NCI-H226 (cell line): Measurements from ENCODE around the gene ANKRD11.

Experiments
- DNase-seq: peaks from one replicate; pipeline ENCODE4 v3.0.0-alpha.2; 2015

Gene ANKRD11

DNA sequence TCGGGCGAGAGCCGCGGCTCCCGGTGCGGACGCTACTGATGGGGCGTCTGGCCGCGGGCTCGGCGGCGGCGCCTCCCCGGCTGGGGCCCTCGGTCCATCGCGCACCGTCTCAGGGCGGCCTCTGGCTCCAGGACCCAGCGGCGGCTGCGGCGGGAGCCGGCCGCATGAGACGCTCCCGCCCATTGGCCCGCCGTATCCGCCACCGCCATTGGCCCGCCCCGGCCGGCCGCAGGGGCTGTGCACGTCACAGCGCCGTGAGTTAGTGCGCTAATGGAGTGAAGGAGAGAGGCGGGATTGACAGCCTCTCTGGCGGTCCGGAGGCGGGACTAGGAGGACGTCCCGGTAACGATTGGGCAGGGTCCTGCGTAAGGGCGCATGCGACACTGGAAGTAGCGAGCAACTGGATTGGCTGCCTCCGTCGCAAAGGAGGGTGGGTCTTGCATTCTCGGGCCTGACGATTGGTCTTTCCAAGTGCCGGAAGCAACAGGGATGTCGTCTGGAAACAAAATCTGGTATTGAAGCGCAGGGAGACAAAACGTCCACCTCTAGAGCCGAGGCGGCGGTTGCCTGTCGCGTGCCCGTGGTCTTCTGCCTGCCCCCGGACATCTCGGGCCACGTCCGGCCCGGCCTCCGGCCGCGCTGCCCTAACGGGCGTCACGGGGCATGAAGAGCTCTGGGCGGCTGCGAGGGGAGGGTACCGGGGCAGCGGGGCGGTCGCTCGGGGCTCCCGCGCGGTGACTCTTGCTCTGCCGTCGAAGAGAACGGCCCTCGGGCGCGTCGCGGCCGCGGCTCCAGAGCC is at the start of gene ANKRD11:
ANKRD11 (minus strand) TSS at position 123 of the 799 bp plus-strand sequence. CDS start 173,542 bp downstream, outside the sequence.
- peak; percentile 98 for DNase-seq

- no peak for DNase-seq
Measured at GRCh38 chr16:89538286-89538685, 47.9 kb upstream of the ANKRD11 start.

GRCh38 chr16:89537549-89537925 is 47.2 kb upstream of the ANKRD11 start:
- no peak for DNase-seq

DNA sequence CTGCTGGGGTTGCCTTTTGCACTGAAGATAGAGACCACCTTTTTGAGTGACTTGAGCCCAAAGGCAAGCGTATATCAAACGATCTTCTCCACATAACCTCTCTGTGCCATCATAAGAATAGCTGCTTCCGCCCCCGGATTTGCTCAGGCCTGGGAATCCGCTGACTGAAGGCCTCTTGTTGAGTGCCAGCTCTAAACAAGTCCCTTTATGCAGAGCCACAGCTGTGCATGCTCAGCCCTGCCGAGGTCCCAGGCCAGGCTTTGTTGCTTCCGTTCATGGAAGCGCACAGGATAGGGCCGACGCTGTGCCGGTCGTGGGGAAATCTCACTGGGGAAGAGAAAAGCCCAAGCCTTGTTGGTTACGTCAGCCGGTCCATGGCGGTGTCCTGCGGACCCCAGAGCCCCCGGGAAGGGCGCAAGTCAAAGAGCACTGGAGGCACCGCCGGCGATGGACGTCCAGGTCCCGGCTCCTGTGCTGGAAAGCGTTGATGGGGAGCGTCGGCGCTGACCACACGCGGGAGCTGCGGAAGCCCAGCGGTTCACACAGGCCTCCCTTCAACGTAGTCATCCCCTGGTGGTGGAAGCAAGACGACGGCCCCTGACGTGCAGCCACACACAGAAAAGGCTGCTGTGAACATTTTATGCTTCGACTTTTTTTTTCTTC is 46.7 kb upstream of the ANKRD11 start:
- no peak for DNase-seq

DNA sequence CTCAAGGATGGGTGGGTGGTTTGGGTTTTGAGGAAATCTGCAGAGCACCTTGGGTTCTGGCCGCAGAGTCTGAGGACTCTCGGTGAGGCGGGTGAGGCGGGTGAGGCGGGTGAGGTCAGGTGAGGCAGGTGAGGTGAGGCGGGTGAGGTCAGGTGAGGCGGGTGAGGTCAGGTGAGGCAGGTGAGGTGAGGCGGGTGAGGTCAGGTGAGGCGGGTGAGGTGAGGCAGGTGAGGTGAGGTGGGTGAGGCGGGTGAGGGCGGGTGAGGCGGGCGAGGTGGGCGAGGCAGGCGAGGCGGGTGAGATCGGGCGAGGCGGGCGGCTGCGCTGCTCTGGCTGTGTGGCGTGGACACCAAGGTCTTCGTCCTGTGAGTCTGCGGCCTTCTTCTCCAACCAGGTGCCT is 46.0 kb upstream of the ANKRD11 start:
- no peak for DNase-seq

GRCh38 chr16:89534252-89534756 is 43.9 kb upstream of the ANKRD11 start:
- no peak for DNase-seq

GRCh38 chr16:89531821-89532526 is 41.6 kb upstream of the ANKRD11 start:
- DNase-seq = no peak

- no peak for DNase-seq
Measured at GRCh38 chr16:89530401-89531381, 40.3 kb upstream of the ANKRD11 start.

DNA sequence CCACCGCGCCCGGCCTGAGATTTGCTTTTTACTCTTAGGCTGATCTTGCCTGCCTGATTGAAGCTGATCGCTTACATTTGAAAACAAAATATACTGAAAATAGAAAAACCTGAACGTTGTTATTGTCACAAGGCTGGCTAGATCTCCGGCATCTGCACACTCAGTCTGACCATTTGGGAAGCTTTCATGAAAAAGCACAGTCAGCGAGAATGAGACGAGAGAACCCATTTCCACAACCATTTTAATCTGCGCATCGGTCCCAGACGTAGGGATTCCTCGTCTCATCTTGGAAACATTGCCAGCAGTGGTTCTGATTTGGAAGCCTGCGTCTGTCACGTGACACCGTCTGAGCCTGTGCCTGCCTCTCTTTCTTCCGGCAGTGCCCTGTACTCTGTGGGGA is 38.7 kb upstream of the ANKRD11 start:
- DNase-seq = no peak

DNA sequence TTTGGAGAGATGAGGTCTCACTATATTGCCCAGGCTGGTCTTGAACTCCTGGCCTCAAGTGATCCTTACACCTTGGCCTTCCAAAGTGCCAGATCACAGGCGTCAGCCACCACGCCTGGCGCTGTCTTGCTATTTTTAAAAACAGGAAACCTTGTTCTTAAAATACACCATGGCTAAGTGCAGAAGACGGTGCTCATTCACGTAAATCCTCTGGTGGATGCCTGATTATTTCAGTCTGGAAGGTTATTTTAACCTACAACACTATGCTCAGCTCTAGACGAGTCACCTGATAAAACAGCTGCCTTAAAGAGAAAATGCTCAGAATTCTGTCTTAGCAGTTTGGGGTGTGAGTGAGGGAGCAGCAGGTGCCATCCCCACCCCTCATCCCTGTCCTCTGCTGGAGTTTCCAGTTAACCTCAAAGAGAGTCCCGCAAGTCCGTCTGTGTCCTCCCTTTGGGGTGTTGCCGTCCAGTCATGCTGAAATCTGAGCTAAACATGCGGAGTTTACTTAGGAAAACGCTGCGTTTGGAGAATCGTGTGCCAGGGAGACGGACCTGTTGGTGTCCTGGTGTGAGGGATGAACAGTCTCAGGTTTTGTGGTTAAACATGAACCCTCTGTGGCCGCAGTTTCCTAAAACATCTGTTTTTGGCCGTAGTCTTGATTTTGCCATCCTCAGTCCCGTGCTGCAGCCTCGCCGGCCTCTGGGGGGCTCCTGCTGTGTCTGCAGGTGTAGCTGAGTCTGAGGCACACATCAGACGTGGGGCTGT is 35.0 kb upstream of the ANKRD11 start:
- DNase-seq = no peak

GRCh38 chr16:89523680-89524344 is 33.5 kb upstream of the ANKRD11 start:
- no peak for DNase-seq

GRCh38 chr16:89522287-89522686 is 31.9 kb upstream of the ANKRD11 start:
- no peak for DNase-seq

GRCh38 chr16:89519881-89520280 is 29.5 kb upstream of the ANKRD11 start:
- no peak for DNase-seq

GRCh38 chr16:89517128-89517527 is 26.8 kb upstream of the ANKRD11 start:
- no peak for DNase-seq

GRCh38 chr16:89512453-89512852 is 22.1 kb upstream of the ANKRD11 start:
- no peak for DNase-seq

DNA sequence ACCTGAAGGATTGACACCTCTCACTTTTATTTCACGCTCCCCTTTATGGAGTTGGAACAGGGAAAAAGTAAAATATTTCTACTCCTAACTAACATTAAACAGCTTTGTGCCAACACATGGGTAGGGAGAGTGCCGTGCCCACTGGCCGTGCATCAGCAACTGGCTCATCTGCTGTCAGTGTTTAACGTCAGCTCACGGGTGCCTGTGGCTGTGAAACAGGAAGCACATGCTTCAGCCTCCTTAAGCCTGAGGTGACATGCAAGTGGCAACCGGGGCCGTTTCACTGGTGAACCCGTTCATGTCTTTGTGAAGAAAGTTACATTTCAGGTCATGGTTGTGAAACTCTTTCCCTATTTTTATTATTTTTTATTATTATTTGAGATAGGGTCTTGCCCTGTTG is 21.0 kb upstream of the ANKRD11 start:
- no peak for DNase-seq

DNA sequence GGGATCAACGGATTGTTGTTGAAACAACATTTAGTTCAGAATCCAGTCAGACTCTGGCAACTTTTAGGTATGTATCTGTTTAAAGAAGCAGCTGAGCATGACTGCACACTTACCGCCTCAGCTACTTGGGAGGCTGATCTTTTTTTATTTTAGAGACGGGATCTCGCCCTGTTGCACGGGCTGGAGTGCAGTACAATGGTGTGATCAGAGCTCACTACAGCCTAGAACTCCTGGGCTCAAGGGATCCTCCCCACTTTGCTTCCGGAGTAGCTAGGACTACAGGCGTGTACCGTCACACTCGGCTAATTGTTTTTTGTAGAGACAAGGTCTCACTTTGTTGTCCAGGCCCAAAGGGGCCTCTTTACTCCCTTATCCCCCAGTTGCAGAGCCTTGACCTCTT is 20.2 kb upstream of the ANKRD11 start:
- no peak for DNase-seq

- peak; percentile 74 for DNase-seq
Measured at GRCh38 chr16:89507834-89508590, 17.7 kb upstream of the ANKRD11 start, which contains the start of gene SPG7. Gene SPG7, plus strand, starts transcription at chr16:89508403. Its CDS starts 15 bp downstream, at chr16:89508418.

DNA sequence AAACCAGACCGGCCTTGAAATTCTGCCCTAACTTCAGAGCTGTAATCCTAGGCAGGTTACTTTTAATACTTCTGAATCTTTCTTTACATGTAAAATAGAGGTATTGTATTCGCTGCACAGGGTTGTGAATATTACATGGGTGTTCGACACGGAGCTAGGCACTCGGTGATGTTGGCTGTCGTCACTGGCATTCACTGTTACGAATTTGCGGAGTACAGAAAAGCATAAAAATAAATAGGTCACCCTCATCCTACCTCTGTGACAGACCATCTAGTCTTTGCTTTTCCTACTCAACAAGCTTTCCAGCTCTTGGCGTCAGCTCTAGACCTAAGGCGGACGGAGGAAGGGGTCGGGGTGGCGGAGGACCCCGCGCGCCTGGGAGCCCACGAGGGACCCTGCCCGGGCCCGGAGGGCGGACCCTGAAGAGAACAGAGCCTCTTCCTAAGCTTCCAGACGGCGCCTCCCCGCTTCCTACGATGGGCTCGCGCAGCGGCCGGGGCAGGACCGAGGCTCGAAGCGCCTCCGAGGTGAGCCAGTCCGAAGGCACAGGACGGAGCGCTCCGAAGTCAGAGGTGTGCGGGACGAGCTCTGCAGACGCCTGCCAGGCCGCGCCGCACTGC is 17.0 kb upstream of the ANKRD11 start:
- no peak for DNase-seq

DNA sequence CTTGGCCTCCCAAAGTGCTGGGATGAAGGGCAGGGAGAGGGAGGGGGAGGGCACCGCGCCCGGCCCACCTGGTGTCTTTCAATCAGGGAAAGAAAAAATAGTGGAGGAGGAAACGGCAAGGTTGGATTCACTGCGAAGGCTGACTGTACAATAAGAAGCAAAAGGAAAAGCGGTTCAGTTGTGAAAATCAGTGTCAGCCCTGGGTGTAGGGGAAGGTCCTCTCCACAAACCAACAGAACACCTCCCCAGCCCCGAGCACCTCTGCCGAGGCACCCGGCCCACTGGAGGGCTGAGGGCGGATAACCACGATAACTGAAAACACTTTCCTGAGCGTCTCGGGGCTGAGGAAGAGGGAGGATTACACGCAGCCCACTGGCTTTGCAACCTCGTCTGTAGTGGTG is 16.4 kb upstream of the ANKRD11 start:
- DNase-seq = no peak
